GM12872 (cell line): ENCODE measurements around the gene ABCA4.

Experiments
- CTCF ChIP-seq: IDR thresholded peaks from 3 replicates; pipeline ENCODE4 v1.5.1; 2011; ENCODE audit warnings: low read depth, mild to moderate bottlenecking, low read length, moderate library complexity; ENCODE audit not compliant: insufficient read depth

The ABCA4 gene

GRCh38 chr1:94094469-94095111 is 26.4 kb downstream of the ABCA4 start:
- TF ChIP-seq CTCF: no peak

GRCh38 chr1:94093996-94094395 is 27.0 kb downstream of the ABCA4 start:
- TF ChIP-seq CTCF: no peak

- no peak for TF ChIP-seq CTCF
These were observed 27.6 kb downstream of the ABCA4 start for GRCh38 chr1:94093396-94093795.

- TF ChIP-seq CTCF: no peak
These were observed 28.7 kb downstream of the ABCA4 start for GRCh38 chr1:94092210-94092613.

- TF ChIP-seq CTCF: no peak
These were observed 30.2 kb downstream of the ABCA4 start for GRCh38 chr1:94090761-94091160.

GRCh38 chr1:94087193-94087592 is 33.8 kb downstream of the ABCA4 start:
- no peak for TF ChIP-seq CTCF

- no peak for TF ChIP-seq CTCF
These were observed 36.4 kb downstream of the ABCA4 start for GRCh38 chr1:94084547-94084946.
